Activated T-cell treated with anti-CD3 and anti-CD28 coated beads, Interleukin-2, amount 50 U/mL, for 72 hours (primary cell): Measurements from ENCODE around the gene PRR18. TPM values are rescaled to one million over a fixed set of nuclear protein-coding genes. Genes with fewer than 3 reads are reported as not detected.

Experiments used
- ATAC-seq, 2 donors: fragments of 150-1000 bp; cut with Tn5 transposase; replicated peaks in 1 of 2; 2 replicates each; pipeline ENCODE4 v1.10.0; 2021; ENCODE audit warnings: moderate library complexity in 2 of 2, mild to moderate bottlenecking in 1 of 2
- DNase-seq, 2 donors: peaks; one replicate each; pipeline ENCODE4 v3.0.0; 2021 to 2022; ENCODE audit warnings: mixed read lengths in 1 of 2
- H3K27ac Mint-ChIP-seq: one replicate; pipeline ENCODE4 v1.8.0; 2022; ENCODE audit warnings: mild to moderate bottlenecking, moderate library complexity, mixed read lengths
- H3K27me3 Mint-ChIP-seq: one replicate; pipeline ENCODE4 v1.8.0; 2022; ENCODE audit warnings: low read depth, mixed read lengths
- H3K36me3 Mint-ChIP-seq, 2 donors: one replicate each; pipeline ENCODE4 v1.8.0; 2022; ENCODE audit warnings: mixed read lengths in 2 of 2, mild to moderate bottlenecking in 1 of 2; ENCODE audit not compliant: insufficient read depth in 2 of 2
- H3K4me1 Mint-ChIP-seq: one replicate; pipeline ENCODE4 v1.8.0; 2022; ENCODE audit warnings: low read depth, mixed read lengths
- H3K4me3 Mint-ChIP-seq, 2 donors: one replicate each; pipeline ENCODE4 v1.8.0; 2022; ENCODE audit warnings: mild to moderate bottlenecking in 2 of 2, mixed read lengths in 2 of 2, moderate library complexity in 2 of 2
- H3K9me3 Mint-ChIP-seq, 2 donors: one replicate each; pipeline ENCODE4 v1.8.0; 2022; ENCODE audit warnings: mixed read lengths in 2 of 2
- total RNA-seq, 2 donors: library from RNA; stranded (reverse); gene quantifications; one replicate each; pipeline ENCODE4 v1.2.3, GENCODE V29; 2022

The PRR18 gene
- total RNA-seq, 2 donors from 2014 or later = 0.07 TPM; not detected in 1

DNA sequence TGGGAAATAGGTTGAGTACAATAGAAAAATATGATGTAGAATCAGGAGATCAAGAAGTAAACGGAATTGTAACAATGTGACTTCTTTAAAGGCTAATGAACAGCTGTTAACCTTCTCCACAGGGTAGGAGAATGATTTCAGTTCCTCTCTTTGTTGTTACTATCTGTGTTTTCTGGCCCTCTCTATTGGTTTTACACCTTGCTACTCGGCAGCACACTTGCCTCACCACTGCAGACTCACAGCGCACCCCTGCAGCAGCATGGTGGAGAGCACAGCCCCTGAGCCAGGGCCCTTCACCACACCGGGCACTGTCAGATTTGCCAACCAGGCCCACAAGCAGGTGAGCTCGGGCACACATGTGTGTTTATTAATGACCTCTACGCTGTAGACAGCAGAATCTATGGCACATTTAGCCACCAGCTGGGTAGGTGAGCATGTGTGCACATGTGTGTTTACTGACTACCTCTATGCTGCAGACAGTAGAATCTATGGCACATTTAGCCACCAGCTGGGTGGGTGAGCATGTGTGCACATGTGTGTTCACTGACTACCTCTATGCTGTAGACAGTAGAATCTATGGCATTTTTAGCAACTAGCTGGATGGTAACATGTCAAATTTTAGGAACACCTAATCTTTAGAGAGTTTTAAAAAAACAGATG lies 17.3 kb upstream of the PRR18 start:
- H3K4me1 Mint-ChIP-seq = no peaks in the 10 kb centered on the region
- H3K27ac Mint-ChIP-seq = peak overlapping the region; percentile 51
- no peaks in the 10 kb centered on the region for H3K9me3 Mint-ChIP-seq
- DNase-seq (no peak), ATAC-seq (no peak)
- H3K27me3 Mint-ChIP-seq = no peaks in the 10 kb centered on the region
- peaks cover 0 to 4% of the 10 kb centered on the region in 2 donors for H3K36me3 Mint-ChIP-seq
- no peak overlapping the region for H3K4me3 Mint-ChIP-seq

DNA sequence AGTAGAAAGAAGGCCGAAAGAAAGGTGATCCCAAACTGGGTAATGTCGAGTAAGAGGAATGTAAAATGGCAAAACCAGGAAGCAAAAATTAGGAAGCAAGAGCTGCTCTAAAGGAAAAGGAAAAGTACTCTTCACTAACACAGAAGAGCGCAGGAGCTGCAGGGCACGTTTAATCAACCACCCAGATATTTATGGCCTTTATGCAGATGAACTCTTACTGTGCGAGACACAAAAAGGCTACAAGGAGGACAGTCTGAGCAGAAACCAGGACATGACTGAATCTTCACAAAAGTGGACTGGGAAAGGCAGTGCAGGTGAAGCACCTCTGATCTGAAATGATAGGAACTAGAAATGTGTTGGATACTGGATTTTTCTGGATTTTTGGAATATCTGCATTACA lies 15.2 kb upstream of the PRR18 start:
- no peak overlapping the region for H3K27ac Mint-ChIP-seq
- H3K4me1 Mint-ChIP-seq = no peaks in the 10 kb centered on the region
- H3K36me3 Mint-ChIP-seq = peaks cover 0 to 4% of the 10 kb centered on the region in 2 donors
- ATAC-seq (no peak), DNase-seq (no peak)
- no peaks in the 10 kb centered on the region for H3K9me3 Mint-ChIP-seq
- H3K4me3 Mint-ChIP-seq = no peak overlapping the region
- no peaks in the 10 kb centered on the region for H3K27me3 Mint-ChIP-seq

DNA sequence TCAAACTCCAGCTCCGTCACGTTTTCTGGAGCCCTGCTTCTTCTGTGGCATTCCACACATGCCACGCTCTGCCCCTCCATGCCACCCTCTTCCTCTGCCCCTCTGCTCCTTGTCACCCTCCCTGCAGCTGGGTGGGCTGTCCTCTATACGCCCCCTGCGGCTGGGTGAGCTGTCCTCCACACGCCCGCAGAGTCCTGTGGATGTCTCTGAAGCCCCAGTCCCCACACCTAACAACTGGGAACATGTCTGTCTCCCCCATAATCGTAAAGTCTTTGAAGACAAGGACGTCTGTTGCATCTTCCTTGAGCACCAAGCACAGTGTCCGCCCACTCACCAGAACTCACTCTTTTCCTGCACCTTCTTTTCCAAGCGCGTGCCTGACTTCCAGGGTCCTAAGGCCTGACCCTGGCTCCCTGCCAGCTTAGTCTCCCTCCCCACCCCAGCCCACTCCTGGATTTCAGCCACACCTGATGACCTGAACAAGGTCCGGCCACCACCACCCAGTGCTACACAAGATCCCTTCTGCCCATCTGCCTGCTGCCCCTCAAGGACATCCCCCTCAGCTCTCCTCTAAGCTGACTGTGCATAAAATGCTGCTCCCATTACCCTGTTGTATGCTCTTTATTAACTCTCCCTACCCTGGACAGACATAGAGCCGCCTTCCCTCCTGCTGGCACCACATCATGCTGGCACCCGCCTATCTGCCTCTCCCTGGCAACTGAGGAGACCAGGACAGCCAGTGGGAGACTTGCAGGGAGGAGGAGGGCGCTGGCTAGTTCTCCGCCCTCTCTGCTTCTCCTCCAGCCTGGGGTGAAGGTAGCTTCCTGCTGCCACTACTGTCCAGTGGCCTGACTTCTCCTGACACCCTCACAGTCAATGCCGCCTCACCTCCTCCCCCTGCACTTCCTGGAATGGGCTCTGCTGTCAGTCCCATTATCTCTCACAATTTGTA lies 10.7 kb upstream of the PRR18 start:
- ATAC-seq (no peak), DNase-seq (no peak)
- H3K4me1 Mint-ChIP-seq = no peaks in the 10 kb centered on the region
- H3K9me3 Mint-ChIP-seq = no peaks in the 10 kb centered on the region
- peaks cover 0 to 4% of the 10 kb centered on the region in 2 donors for H3K36me3 Mint-ChIP-seq
- H3K27me3 Mint-ChIP-seq = no peaks in the 10 kb centered on the region
- no peak overlapping the region for H3K4me3 Mint-ChIP-seq
- no peak overlapping the region for H3K27ac Mint-ChIP-seq

DNA sequence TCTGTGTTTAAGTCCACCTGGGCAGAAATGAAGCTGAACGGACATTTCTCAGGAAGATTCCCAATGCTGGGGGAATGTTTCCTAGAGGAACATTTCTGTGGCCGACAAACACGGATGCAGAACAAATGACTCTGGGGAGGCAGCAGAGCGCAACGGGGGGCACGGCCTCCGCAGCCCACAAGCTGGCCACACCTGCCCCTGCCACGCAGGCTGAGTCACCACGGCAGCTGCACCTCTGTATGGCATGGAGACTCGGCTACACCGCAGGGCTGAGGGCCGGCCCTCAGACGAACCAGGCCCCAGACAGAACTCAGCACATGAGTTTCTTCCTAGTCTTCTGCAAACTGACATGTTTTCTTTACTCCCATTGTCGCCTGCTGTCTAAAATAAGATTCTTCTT lies 10.0 kb upstream of the PRR18 start:
- Mint-ChIP-seq H3K4me1 (no peaks in the 10 kb centered on the region), H3K4me3 (no peak overlapping the region), H3K9me3 (no peaks in the 10 kb centered on the region), H3K27me3 (no peaks in the 10 kb centered on the region), H3K27ac (no peak overlapping the region), H3K36me3 (peaks cover 0 to under 1% of the 10 kb centered on the region in 2 donors)
- DNase-seq (no peak), ATAC-seq (no peak)

DNA sequence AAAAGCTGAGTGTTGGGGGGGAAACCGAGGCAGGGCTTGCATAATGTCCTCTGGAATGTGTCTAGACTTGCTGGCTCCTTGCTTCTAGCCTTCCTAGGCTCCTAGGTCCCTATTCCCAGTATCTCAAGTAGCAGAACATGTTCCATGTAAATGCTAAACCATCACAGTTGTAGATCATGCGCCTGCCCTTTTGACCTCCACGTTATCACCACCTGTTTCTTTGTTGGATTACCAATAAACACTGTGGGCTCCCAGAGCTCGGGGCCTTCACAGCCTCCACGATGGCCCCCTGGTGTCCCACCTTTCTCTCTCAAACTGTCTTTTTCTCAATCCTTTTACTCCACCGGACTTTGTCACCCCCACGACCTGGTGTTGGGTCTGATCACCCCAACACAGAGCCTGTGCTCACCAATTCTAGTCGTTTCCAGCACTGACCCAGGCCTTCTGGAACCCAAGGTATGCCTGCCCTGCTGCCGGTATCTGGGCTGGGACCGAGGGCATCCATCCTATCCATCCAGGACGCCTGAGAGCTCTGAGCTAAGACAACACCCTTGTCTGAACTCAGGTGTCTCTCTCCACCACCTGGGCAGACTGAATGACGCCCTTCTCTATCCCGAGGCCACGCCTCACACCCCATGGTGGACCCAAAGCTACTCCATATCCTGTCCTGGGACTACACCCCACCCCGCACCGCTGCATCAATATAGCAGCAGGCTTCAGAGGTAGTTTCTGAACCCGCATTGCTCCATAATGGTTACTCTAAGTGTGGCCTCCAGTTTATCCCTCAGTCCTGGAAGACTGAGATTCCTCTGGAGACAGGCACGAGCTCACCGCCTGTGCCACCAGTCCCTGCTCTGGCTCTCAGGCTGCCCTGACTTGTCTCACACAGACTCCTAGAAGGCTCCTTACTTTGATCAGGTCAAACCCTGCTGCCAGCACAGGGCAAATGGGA lies 9.3 kb upstream of the PRR18 start:
- no peak for ATAC-seq
- H3K4me3 Mint-ChIP-seq = no peak overlapping the region
- DNase-seq = no peak
- no peaks in the 10 kb centered on the region for H3K4me1 Mint-ChIP-seq
- no peaks in the 10 kb centered on the region for H3K9me3 Mint-ChIP-seq
- H3K27ac Mint-ChIP-seq = no peak overlapping the region
- no peaks in the 10 kb centered on the region for H3K27me3 Mint-ChIP-seq
- no peaks in the 10 kb centered on the region for H3K36me3 Mint-ChIP-seq

DNA sequence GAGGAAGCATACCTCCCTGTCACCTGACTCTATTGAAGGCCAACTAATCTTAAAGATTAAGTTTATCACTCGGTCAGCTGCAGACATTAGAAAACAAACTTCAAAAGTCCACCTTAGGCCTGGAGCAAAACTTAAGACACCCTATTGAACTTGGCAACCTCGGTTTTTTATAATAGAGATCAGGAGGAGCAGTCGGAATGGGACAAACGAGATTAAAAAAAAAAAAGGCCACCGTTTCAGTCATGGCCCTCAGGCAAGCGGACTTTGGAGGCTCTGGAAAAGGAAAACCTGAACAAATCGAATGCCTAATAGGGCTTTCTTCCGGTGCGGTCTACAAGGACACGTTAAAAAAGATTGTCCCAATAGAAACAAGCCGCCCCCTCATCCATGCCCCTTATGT lies 7.2 kb upstream of the PRR18 start:
- ATAC-seq (no peak), DNase-seq (no peak)
- Mint-ChIP-seq H3K27me3 (no peaks in the 10 kb centered on the region), H3K4me3 (no peak overlapping the region), H3K9me3 (no peaks in the 10 kb centered on the region), H3K27ac (no peak overlapping the region), H3K4me1 (no peaks in the 10 kb centered on the region), H3K36me3 (no peaks in the 10 kb centered on the region)

DNA sequence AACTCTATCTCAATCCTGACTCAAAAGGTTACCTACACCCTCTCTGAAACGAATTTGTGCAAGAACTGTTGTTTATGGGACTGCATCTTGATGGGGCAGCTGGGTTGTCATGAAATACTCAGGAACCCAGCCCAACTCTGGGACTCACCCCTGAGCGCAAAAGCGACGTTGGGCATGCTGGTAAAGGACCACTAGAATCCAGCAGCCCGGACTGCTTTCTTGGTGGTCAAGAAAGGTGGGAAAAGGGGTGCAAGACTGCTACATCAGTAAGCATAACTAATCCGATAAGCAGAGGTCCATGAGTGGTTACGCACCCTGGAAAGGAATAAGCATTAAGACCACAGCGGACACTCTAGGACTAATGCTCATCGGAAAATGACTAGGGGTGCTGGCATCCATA lies 6.3 kb upstream of the PRR18 start:
- Mint-ChIP-seq H3K27ac (no peak overlapping the region), H3K4me1 (no peaks in the 10 kb centered on the region), H3K36me3 (no peaks in the 10 kb centered on the region), H3K9me3 (no peaks in the 10 kb centered on the region), H3K27me3 (peaks cover 6% of the 10 kb centered on the region), H3K4me3 (no peak overlapping the region)
- DNase-seq = no peak
- no peak for ATAC-seq

DNA sequence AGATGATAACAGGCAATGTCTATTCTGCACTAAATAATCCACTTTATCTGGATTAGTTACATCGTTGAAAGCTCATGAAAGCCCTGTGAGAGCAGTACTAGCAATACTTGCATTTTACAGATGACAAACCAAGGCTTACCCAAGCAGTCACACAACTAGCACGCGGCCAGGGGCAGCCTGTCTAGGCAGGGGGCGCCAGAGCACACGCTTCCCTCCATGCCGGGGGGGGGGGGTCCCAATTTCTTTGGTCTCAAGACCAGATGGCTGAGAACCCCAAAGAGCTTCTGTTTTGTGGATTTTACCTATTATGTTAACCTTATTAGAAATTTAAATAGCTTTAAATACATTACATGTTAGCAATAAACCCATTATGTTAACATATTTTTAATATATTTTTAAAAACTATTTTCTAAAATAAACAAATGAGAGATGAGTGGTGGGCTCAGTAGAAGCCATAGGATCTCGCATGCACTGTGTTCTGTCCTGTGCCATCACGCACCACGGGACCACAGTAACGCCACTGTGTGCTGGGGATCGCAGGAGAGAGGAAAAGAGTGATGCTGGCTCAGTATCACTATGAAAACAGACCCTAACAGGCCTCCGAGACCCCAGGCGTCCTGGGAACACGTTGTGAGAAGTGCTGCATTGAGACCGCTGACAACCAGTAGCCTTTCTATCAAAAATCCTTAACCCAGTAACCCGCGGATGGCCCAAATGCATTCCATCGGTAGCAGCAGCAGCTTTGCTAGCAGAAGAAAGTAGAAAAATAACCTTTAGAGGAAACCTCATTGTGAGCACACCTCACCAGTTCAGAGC lies 5.3 kb upstream of the PRR18 start:
- peak; percentile 32 to 66 for DNase-seq
- no peaks in the 10 kb centered on the region for H3K9me3 Mint-ChIP-seq
- H3K4me1 Mint-ChIP-seq = peaks cover 3% of the 10 kb centered on the region

DNA sequence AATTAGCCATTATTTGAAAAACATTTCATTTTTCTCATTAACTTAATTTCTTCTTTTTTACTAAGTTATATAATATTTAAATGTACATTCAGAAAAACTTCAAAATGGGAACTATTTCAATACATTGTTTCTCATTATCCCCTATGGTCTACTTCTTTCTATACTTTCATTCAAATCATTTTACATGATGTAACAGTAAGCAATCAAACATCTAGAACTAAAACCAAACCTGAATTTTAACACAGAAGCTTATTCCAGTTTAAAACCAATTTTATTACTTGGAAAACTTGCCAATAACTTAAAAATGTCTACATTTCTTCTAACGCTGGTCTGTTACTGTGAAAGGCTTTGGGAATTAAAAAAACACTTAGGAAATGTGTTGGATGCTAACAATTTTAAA lies 4.6 kb upstream of the PRR18 start:
- Mint-ChIP-seq H3K27me3 (peaks cover 16% of the 10 kb centered on the region), H3K4me1 (peaks cover 5% of the 10 kb centered on the region), H3K27ac (peak overlapping the region; percentile 57), H3K4me3 (no peak overlapping the region), H3K9me3 (no peaks in the 10 kb centered on the region), H3K36me3 (no peaks in the 10 kb centered on the region)
- ATAC-seq (no peak), DNase-seq (no peak)

More for the DNA sequence above, 5.3 kb upstream of the PRR18 start:
- ATAC-seq = peak; percentile 78 to 91
- H3K36me3 Mint-ChIP-seq = no peaks in the 10 kb centered on the region
- peak overlapping the region; percentile 57 for H3K27ac Mint-ChIP-seq
- no peak overlapping the region for H3K4me3 Mint-ChIP-seq
- H3K27me3 Mint-ChIP-seq = peaks cover 15% of the 10 kb centered on the region

DNA sequence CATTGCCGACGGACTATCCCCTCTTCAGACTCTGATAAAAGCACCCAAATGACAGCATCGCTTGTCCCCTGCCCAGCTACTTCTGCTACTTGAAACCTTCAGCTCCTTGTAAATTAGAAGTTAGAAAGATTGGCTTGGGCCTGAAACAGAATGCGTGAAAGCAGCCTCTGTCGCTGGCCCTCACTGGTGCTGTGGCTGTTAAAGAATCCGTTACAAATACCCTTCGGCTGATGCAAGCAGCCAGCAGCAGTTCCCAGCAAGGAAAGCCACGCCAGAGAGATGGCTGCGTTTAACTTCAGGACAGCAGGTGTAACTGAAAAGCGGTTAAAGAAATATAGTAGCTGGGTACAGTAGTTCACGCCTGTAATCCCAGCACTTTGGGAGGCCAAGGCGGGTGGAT lies 2.4 kb upstream of the PRR18 start:
- DNase-seq (no peak), ATAC-seq (no peak)
- peaks cover 25% of the 10 kb centered on the region for H3K27me3 Mint-ChIP-seq
- no peaks in the 10 kb centered on the region for H3K36me3 Mint-ChIP-seq
- no peak overlapping the region for H3K4me3 Mint-ChIP-seq
- H3K27ac Mint-ChIP-seq = no peak overlapping the region
- peaks cover 5% of the 10 kb centered on the region for H3K4me1 Mint-ChIP-seq
- H3K9me3 Mint-ChIP-seq = no peaks in the 10 kb centered on the region

DNA sequence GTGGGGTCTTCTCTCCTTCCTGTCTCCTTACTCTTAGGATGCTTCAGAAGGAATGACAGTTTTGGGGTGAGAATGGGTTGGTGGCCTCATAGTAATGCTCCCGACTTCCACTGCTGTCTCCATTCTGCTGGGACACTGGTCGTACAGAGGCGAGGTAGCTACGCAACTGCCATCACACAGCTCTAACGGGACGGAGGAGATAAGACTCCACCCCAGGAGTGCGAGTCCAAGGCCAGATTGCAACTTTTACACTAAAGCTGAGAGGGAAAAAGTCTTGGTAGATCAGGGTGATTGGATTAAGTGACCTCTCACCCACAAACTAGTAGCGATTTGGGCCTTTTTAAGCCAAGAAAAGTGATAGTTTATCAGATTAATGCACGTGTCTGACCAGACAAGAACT lies 1.8 kb upstream of the PRR18 start:
- Mint-ChIP-seq H3K27ac (no peak overlapping the region), H3K4me1 (peaks cover 5% of the 10 kb centered on the region), H3K36me3 (no peaks in the 10 kb centered on the region)

More for the DNA sequence above, 1.8 kb upstream of the PRR18 start:
- Mint-ChIP-seq H3K4me3 (no peak overlapping the region), H3K9me3 (no peaks in the 10 kb centered on the region), H3K27me3 (peaks cover 32% of the 10 kb centered on the region)
- ATAC-seq (no peak), DNase-seq (no peak)
